Dedifferentiated amniotic fluid mesenchymal stem cell (primary cell): ENCODE measurements around the gene ARFGEF2.
"Not testable (repeated sequence)": the region's sequence is repeated elsewhere in the genome, so short reads cannot be mapped to it uniquely, and the experiment has no call there.

Experiments used
- DNase-seq: peaks from one replicate; pipeline ENCODE4 v3.0.0-alpha.2; 2016; ENCODE audit errors: extremely low spot score

Gene ARFGEF2

DNA sequence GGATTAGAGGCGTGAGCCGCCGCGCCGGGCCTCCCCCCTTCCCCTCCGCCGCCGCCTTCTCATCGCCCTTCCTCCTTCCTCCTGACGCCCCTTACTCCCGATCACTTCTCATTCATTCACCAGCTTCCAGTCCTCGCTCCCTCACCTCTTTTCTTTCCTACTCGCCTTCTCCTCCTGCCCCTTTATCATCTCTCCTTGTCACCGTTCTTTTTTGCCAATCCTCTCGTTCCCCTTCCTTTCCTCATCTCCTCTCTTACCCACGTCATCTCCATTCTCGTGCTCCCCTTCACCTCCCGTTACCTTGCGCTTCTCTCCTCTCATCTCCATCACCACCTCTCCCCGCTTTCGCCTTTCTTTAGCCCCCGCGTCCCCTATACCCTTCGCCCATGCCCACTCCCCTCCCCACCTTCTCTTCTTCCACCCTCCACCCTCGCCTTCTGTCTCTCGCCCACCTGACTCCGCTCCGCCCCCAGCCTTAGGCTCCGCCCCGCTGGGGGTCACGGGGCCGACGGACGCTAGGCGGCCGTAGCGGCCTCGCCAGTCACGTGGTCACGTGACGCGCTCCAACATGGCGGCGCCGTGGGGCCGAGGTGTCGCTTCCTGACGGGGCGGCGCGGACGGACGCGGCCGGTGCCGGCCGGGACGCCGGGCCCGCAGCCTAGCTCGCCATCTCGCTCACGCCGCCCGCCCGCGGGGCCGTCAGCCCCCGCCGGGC, at the start of gene ARFGEF2:
TSS of gene ARFGEF2 (plus strand) at position 544 of the 715 bp plus-strand sequence. CDS start 179 bp downstream, outside the sequence.
- peak; percentile 83 for DNase-seq

DNA sequence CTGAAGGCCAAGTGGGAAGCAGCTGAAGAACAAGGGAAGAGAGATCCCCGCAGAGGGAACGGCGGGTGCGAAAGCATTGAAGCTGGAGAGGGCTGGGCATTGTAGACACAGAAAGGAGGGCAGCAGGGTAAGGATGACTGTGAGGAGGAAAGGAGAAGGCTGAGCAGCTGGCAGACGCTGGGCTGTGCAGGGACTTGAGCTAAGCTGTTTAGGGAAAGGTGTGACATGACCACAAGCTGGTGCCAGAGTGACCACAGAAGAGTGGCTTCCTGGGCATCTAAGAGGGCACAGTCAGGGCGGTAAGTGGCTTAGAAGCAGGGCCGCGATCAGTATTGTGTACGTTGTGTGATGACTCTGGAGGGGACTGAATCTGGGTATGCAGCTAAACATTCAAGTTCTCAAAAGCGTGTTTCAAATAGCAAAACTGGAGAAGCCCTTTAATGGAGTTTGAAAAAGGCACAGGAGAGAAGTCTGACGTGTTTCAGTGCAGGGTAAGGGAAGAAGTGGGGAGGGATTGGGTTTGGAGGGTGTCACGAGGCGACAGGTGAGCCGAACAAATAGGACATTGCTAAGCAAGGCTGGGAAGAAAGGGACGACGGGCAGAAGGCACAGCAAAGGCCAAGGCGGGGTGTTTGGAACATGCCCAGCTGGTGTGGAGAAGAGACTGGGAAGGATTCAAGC, 46.1 kb upstream of the ARFGEF2 start:
- no peak for DNase-seq

DNA sequence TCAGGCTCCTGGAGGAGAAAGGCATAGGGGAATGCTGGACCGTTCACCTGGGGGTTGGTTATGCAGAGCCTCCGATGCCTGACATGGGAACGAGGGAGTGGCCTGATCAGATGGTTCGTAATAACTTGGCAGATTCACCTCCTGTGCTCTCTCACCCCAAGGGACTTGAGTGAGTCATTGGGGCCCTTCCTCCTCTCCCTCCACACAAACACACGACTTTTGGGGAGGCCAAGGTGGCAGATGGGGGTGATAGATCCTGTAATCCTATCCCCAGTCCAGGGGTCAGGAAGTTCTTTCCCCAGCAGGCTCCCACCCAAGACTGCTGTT, 45.6 kb upstream of the ARFGEF2 start:
- no peak for DNase-seq

DNA sequence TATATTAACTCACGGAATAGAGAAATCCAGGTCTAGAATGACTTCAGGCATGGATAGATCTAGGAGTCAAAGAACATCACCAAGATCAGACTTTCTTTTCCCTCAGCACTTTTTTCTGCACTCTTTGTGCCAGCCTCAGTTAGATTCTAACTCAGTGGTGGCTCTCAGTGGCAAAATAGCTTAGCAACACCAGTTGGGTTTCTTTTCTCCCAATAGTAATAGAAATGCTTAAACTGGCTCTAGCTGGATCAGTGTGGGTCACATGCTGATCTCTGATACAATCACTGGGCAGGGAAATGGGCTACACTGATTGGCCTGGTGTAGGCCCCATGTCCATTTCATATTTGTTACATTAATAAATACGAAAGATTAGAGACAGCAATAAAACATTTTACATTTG, 44.2 kb upstream of the ARFGEF2 start:
- no peak for DNase-seq

DNA sequence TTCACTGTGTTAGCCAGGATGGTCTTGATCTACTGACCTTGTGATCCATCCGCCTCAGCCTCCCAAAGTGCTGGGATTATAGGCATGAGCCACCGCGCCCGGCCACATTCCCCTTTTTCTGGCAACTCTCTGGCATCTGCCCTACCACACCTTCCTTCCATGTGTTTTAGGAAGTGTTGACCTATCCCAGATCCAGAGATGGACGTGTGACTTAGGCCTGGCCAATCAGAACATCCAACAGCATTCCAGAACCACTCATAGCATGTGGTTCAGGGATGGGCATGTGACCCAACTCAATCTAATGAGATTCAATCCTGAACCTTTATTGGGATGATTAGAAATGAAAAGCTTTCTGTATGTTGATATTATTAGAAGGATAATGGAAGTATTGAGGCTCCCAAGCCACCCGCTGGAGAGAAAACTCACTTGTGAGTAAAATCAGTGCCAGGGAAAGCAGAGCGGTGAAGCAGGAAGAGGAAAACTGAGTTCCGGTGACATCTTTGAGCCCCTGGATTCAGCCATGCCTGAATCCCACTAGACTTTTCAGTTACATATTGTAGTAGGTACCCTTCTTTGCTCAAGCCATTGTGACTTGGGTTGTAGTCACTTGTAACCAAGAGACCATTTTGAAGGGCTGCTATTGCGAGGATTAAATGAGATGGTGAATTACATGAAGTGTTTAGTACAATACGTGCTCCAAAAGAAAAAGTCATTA, 42.8 kb upstream of the ARFGEF2 start:
- no peak for DNase-seq

DNA sequence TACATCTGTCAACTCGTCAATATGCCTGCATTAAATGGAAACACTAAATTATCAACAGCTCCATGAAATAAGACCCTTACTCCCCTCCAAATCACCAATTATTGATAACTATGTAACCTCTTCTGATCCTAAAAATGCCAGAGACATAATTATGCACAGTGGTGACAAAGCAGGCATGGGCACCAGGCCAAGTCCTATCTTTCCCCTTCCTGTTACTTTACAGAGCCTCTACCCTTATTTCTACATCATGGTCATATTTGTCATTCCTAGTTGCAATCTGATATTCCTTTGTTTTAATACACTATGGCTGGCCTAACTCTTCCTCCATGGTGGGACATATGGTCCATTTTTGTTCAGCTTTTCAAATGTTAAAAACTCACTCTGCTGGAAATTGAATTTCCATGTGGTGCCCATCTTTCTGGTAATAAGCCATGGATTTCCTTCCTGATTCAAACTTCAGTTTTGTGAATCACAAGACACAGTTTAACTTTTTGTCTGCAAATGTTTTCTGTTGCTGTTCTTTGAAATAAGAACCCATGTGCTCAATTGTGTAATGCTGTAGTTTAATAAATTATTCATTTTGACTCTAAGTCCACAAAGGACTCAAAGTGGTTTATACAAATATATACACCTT, 41.8 kb upstream of the ARFGEF2 start:
- DNase-seq: no peak

GRCh38 chr20:48880331-48880730, 41.2 kb upstream of the ARFGEF2 start:
- no peak for DNase-seq

GRCh38 chr20:48880981-48881657, 40.4 kb upstream of the ARFGEF2 start:
- no peak for DNase-seq

DNA sequence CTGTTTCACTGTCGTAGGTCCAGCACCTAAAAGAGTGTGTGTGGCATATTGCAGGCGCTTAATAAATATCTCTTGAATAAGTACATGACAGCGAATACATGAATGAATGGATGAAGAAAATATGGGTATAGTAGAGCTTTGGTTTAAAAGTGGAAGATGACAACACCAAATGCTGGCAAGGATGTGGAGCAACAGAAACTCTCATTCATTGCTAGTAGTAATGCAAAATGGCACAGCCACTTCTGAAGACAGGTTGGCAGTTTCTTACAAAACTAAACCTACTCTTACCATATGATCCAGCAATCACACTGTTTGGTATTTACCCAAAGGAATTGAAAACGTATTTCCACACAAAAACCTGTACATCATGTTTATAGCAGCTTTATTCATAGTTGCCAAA, 36.3 kb upstream of the ARFGEF2 start:
- DNase-seq: no peak

DNA sequence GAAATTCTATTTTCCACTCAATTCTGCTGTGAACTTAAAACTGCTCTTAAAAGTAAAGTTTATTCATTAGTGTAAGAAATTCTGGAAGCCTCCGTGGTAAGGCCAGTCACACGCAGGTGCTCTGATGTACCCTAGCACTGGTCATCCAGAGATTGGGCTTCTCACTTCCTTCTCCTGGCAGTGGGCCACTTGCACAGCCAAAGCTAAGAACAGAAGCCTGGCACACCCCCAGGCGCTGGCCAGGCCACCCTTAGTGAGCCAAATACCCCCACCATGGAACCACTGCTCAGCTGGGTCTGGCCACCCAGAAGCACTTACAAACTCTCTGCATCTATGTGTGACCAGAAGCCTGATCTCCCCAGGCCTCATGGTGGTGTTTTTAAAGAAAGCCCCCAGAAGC, 35.3 kb upstream of the ARFGEF2 start:
- no peak for DNase-seq

DNA sequence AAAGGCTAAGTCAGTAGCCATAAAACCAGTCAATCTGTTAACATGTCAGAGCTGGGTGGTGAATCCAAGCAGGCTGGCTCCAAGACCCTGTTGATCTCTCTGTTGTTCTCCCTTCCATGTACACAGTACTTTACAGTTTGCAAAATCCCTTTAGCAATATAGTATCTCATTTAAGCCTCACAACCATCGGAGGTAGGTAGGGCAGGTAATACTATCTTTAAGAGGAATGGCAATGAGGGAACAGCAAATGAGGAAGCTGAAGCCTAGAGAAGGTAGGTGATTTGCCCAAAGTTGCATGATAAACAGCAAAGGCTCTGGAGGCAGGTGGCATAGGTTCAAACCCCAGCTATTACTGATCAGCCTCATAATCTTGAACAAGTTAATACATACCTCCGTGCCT, 34.7 kb upstream of the ARFGEF2 start:
- DNase-seq: no peak

GRCh38 chr20:48888517-48888916, 33.0 kb upstream of the ARFGEF2 start:
- not testable (repeated sequence) for DNase-seq

- DNase-seq: no peak
These were observed 32.2 kb upstream of the ARFGEF2 start for GRCh38 chr20:48889140-48889790.

DNA sequence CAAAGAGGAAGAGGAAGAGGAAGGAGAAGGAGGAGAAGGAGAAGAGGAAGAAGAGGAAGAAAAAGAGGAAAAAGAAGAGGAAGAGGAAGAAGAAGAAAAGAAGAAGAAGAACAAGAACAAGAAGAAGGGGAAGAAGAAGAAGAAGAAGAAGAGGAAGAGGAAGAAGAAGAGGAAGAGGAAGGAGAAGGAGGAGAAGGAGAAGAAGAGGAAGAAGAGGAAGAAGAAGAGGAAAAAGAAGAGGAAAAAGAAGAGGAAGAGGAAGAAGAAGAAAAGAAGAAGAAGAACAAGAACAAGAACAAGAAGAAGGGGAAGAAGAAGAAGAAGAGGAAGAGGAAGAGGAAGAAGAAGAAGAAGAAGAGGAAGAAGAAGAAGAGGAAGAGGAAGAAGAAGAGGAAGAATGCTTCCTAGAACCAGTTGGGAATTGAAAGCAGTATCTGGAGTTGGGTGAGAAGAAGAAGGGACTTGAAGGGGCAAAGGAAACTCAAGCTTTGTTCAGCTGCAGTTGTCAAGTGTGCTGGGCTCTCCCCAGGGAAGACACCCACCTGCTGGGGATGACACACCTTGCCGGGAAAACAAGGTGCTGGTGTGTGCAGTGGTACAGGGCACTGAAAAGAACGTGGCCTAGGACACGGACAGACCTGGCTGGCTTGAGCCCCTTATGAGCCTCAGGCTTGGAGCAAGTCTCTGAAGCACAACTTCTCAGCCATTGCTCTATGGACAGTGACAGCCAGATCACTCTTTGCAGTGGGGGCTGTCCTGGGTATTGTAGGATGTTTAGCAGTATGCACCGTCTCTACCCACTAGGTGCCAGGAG, 30.1 kb upstream of the ARFGEF2 start:
- DNase-seq: no peak

- DNase-seq: no peak
These were observed 29.5 kb upstream of the ARFGEF2 start for GRCh38 chr20:48892049-48892470.

- no peak for DNase-seq
These were observed 28.6 kb upstream of the ARFGEF2 start for GRCh38 chr20:48892891-48893290.

DNA sequence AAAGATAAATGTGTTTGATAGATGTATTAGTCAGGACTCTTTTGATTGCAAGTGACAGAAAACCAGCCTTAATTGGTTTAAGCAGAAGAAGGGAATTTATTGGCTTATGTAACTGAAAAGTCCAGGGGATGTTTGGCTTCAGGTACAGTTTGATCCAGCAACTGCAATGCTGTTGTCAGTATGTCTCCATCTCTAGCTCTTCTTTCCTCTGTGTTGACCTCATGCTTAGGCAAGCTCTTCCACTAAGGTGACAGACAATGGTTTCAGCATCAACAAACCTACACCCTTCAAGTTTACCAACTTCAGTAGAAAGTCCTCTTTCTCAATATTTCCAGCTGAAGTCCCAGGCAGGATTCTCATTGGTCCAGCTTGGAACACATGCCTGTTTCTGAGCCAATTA, 28.1 kb upstream of the ARFGEF2 start:
- no peak for DNase-seq

GRCh38 chr20:48897305-48898010, 24.1 kb upstream of the ARFGEF2 start:
- peak; percentile 89 for DNase-seq

DNA sequence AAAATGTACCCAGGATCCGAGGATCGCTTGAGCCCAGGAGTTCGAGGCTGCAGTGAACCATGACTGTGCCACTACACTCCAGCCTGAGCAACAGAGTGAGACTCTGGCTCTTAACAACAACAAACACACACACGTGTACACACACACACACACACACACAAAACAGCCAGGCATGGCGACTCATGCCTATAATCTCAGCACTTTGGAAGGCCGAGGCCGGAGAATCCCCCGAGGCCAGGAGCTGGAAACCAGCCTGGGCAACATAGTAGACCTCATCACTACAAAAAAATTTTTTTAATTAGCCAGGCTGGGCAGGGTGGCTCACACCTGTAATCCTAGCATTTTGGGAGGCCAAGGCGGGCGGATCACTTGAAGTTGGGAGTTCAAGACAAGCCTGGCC, 23.3 kb upstream of the ARFGEF2 start:
- DNase-seq: no peak
